HG03558 (cell line): ENCODE results near the gene GREB1.

Source experiments
- ATAC-seq: cut with Tn5 transposase; IDR thresholded peaks from one replicate; pipeline ENCODE4 v1.9.1; 2021; ENCODE audit warnings: moderate number of reproducible peaks; ENCODE audit not compliant: unreplicated experiment; ENCODE audit errors: extremely low read depth

GREB1 gene

DNA sequence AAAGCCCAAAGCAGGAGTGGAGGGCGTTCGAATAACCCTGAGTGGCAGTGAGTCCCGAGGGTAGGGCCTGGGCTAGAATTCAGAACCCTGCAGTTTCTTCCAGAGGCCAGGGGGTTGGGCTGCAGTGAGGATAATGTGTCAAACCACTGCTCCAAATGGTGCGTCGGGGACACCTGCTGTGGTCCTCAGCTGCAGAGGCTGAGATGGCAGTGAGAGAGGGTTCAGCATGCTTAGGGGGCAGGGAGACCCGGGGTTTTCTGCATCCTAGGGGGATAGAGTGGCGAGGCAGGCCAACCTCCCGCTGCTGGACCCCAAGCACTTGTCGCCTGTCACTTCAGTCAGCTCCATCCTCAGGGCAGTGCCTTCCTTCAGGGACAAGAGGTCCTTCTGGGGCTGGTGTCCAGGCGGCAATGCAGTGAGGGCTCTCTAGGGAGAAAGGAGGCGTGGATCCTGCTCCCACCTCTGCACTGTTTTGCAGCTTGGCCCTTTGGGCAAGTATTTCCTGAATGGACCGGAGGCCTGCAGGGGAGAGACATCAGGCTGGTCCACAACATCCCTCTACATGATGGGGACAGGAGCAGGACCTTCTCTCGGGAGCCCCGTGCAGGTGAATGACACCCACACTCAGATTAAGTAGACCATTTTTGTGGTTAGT, 144.6 kb downstream of the GREB1 start:
- ATAC-seq = no peak

DNA sequence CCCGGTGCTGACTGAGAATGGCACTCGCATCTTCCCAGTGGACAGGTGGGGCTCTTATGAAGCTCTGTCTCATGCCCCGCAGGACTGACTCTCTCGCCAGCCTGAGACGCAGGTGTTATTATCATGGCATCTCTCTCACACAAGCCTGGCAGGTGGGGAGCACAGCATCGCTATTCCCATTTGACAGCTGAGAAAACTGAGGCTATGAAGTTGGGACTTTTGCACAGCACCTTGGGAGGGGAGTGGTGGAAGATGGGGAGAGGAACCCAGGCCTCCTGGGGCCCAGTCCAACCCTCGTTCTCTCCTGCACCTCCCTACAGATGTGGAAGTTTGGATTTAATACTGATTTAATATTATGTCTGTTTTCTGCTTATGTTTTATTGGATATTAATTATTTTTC, 145.2 kb downstream of the GREB1 start:
- no peak for ATAC-seq

GRCh38 chr2:11679486-11680181, 145.8 kb downstream of the GREB1 start:
- no peak for ATAC-seq

GRCh38 chr2:11680182-11680900, 146.5 kb downstream of the GREB1 start:
- ATAC-seq = no peak

DNA sequence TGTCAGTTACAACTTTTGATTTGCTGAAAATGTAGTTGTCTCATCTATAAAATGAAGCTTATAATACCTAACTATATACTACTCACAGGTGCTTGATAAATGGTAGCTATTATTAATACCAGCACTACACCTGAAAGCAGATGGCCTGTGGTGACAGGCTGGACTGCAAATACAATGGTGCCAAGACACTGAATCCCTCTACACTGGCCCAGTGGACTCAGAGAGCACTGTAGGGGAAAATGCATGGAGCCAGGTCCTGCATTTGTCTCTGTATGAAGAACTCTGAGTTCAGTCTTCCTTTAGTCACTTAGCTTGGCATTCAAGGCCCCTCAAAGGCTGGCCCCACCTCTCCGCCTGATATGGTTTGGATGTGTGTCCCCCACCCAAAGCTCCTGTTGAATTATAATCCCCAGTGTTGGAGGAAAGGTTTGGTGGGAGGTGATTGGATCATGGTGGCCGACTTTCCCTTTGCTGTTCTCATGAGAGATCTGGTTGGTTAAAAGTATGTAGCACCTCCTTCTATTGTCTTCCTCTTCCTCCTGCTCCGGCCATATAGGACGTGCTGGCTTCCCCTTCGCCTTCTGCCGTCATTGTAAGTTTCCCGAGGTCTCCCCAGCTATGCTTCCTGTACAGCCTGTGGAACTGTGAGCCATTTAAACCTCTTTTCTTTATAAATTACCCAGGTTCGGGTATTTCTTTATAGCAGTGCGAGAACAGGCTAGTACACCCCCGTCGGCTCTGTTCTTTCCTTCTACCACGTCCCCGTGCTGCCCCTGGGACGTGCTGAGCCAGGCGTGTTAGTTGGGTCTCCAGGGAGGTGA, 147.3 kb downstream of the GREB1 start:
- no peak for ATAC-seq

DNA sequence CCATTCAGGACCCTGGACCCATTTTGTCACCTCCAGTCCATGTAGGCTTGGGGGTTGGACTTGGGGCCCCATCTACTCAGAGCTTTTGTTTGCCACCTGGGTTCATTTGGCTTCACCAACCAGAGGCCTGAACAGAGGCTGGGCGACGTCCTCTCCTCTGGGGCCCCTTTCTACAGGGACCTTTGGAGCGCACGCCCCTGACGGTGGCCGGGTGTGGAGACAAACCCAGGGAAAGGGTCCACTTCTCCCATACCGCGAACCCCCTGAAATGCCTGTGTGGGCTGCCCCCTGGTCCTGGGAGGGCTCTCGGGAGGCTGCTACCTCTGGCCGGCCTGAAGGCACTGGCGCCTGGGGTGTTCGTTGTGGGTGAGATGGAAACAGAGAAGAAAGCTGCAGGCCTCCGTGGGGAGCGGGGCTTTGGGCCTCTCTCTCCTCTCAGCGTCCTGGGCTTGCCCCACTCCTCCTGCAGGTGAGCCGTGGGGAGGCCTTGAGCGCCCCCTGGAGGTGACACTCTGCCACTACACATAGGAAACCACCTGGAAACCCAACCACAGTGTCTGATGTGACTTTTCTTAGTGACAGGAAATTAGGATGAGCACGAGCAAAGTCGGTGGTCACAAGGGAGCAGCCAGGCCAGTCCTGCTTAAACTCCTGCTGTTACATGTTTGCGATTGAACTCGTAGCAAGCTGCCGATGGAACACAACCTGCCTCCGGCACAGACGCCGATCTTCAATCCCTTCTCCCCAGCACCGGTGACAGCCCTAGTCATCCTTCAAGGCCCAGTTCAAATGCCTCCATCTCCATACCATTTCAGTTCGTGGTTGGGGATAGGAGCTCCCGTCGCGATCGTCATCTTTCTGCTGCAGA, 148.1 kb downstream of the GREB1 start:
- ATAC-seq = peak; percentile 53

GRCh38 chr2:11682590-11682915, 148.7 kb downstream of the GREB1 start:
- ATAC-seq = no peak

DNA sequence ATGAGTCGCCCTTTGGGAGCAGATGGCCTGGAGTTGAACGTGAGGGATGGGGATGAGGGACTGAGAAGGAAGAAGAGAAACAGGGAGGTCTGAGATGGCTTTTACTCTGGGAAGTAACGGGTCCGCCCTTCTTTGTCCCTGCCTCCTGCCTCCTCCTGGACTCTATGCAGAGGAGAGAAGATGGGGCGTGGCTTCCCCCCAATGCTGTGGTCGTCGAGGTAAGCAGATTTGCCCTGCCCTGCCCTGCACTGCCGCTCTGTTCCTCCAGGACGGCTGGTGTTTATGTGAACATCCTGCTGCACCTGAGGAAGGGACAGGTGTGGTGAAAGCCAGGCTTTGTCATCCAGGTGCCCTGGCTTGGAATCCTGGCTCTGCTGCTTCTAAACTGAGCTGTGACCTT, 149.6 kb downstream of the GREB1 start:
- no peak for ATAC-seq

DNA sequence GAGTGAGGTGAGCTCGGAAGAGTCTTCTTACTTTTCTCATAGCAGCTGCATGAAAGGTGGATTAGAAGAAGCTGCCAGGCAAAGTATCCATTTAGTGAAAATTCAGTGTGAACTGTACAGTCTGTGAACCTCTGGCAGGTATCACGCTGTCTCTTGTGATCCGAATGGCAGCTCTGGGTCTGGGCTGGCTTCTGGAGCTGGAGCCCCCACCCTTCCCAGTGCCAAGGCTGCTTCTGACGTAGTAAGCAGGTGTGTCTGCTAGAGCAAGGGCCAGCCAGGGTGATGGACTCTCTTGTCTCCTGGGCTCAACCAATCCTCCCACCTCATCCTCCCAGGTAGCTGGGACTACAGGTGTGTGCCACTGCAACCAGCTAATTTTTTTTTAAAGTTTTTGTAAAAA, 150.1 kb downstream of the GREB1 start:
- ATAC-seq = no peak

GRCh38 chr2:11684894-11685460, 151.1 kb downstream of the GREB1 start:
- no peak for ATAC-seq

DNA sequence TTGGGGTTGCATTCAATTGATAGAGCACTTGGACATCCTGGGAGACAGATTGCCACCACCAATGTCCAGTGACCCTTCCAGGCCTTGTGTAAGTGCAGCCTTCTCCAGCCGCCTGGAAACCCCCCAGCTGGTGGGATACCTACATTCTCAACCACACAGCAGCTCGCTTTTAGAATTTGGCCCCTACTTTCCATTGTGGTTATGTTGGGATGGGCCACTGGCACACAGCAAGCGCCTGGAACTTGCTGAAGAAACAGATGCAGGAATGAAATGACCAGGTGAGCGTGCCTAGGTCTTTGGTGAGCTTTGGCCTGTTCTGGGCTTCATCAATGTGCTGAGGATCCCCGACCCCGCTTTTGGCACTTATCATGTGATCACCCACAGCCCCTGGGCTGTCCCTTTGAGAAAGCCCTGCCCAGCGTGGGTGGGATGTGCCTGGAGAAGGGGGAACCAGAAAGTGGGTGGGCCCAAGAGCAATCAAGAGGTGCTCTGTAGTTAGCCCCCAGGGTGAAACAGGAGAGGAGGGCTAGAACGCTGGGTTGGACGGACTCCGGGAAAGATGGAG, 152.1 kb downstream of the GREB1 start:
- no peak for ATAC-seq

DNA sequence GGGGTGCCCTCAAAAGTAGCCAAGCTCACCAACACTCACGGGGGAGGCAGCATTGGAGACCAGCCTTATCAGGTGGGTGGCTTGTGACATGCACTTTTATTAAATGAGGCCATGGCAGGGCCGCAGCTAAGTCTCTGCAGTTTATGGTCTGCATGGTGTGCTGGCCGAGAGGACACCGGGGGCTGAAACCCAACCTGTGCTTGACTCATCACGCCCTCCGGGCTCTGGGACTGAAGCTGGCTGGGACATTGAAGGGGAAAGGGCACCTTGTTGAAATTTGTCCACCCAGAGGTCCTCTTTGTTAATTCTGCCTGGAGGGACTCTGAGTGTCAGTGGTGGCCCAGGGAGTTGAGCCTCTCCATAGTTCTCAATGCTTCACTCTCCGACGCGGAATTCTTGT, 153.9 kb downstream of the GREB1 start:
- no peak for ATAC-seq

DNA sequence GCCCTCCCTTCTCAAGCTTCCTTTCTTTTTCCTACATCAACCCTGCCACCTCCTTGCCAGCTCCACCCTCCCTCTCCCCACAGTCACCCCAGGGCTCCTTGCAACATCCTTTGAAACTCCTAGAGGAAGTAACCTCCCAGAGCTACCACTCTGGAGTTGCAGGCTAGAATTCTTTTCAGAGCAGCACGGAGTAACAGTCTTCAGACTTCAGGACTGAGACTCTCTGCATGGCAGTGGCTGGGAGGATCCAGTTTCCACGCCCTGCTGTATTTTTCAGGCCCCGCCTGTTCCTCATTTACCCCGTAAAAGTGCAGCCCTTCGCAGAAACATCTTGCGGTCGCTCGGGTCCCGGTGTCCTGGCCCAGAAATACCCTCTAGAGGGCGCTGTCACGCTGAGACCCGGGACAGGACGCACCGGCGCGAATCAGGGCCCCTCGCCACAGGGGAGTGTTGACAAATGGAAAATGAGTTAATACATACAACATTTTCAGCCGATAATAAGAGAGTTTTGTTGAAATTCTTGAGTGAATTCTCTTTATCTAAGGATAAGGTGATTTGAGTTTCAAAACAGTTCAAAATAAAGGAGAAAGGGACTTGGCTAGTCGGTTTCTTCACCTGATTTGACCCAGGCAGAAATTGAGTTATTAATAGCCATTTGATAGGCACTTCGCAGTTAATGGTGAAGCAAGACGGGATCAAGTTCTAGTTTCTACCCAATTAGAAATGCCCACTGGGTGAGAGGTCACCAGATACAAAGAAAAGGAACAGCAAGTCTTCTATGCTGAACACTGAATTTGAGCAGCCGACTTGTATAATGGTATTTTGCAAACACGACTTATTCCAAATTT, 154.6 kb downstream of the GREB1 start:
- no peak for ATAC-seq

GRCh38 chr2:11691076-11691660, 157.3 kb downstream of the GREB1 start:
- ATAC-seq = no peak
